GM15510 (cell line): ENCODE measurements around the gene MOV10L1.

Experiments
- POLR2A ChIP-seq: IDR thresholded peaks from 3 replicates; pipeline ENCODE4 v1.6.1; 2011; ENCODE audit warnings: borderline replicate concordance; ENCODE audit not compliant: insufficient read length; ENCODE audit errors: extremely low read depth

The MOV10L1 gene

GRCh38 chr22:50208939-50209892 lies 119.4 kb downstream of the MOV10L1 start:
- no peak for TF ChIP-seq POLR2A

DNA sequence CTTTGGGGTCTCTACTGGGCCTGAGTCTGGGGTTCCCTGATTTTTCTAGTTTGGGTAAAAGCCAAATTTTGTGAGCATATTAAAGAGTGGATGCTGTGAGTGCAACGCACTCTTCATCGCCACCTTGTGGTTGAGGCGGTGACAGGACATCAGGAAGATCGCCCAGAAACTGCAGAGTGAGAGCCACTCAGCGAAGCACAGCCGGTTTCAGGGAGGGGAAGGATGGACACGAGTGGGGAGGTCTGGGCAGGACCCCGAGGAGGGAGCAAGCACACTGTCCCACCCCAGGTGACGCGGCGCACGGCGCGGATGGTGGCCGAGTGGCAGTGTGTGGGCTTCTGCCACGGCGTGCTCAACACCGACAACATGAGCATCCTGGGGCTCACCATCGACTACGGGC lies 120.1 kb downstream of the MOV10L1 start:
- no peak for TF ChIP-seq POLR2A

GRCh38 chr22:50210378-50211139 lies 120.8 kb downstream of the MOV10L1 start:
- TF ChIP-seq POLR2A: no peak

DNA sequence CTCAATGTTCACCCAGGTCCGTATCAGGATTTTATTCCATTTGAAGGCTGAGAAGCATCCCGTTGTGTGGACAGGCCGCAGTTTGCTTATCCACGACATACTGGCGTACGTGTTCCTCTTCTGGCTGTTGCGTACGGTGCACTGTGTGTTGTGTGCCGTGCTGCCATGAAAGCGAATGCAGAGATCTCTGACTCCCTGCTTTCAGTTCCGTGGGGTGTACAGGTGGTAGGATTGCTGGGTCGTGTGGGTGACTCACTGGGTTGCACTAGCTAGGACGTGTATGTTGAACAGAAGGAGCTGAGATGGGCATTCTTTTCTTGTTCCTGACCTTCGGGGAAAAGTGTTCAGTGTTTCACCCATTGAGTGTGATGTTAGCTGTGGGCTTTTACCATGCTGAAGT lies 121.3 kb downstream of the MOV10L1 start:
- TF ChIP-seq POLR2A: no peak
